GM19397 (cell line): ENCODE results near the gene TOLLIP.
"Not testable (repeated sequence)": the region's sequence is repeated elsewhere in the genome, so short reads cannot be mapped to it uniquely, and the experiment has no call there.

ENCODE experiments used
- ATAC-seq: cut with Tn5 transposase; IDR thresholded peaks from one replicate; pipeline ENCODE4 v1.9.1; 2021; ENCODE audit warnings: mild to moderate bottlenecking, moderate library complexity; ENCODE audit not compliant: unreplicated experiment

The TOLLIP gene

DNA sequence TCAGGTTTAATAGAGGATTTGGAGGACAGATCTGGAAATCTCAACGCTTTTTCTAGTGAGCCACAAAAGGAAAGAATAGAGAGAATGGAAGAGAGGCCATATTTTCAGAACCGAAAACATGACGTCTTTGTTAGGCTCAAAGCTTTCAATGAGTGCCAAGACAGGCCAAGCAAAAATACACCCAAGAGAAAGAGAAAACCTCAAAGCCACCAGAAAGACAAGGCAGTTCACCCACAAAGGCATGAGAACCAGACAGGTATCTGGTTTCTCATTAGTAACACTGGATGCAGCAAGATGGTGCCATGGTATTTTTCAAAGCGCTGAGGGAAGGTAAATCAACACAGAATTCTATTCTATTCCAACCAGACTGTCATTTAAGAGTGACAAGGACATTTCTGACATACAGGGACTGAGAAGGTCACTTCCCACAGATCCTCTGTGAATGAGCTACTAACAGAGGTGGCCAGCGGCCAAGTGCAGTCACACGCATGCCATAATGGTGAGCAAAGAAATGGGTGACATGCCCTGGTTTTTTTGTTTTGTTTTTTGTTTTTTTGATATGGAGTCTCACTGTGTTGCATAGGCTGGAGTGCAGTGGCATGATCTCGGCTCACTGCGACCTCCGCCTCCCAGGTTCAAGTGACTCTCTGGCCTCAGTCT lies 41.9 kb downstream of the TOLLIP start:
- no peak for ATAC-seq

DNA sequence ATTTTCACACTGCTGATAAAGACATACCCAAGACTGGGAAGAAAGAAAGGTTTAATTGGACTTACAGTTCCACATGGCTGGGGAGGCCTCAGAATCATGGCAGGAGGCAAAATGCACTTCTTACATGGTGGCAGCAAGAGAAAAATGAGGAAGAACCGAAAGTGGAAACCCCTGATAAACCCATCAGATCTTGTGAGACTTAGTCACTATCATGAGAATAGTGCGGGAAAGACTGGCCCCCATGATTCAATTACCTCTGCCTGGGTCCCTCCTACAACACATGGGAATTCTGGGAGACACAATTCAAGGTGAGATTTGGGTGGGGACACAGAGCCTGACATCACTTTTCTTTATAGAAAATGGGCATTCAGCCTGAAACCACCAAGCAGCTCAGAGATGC lies 42.5 kb downstream of the TOLLIP start:
- ATAC-seq = not testable (repeated sequence)

DNA sequence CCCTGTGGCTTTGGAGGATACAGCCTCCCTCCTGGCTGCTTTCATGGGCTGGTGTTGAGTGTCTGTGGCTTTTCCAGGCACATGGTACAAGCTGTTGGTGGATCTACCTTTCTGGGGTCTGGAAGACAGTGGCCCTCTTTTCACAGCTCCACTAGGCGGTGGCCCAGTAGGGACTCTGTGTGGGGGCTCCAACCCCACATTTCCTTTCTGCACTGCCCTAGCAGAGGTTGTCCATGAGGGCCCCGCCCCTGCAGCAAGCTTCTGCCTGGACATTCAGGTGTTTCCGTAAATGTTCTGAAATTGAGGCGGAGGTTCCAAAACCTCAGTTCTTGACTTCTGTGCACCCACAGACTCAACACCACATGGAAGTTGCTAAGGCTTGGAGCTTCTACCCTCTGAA lies 44.0 kb downstream of the TOLLIP start:
- ATAC-seq = not testable (repeated sequence)

DNA sequence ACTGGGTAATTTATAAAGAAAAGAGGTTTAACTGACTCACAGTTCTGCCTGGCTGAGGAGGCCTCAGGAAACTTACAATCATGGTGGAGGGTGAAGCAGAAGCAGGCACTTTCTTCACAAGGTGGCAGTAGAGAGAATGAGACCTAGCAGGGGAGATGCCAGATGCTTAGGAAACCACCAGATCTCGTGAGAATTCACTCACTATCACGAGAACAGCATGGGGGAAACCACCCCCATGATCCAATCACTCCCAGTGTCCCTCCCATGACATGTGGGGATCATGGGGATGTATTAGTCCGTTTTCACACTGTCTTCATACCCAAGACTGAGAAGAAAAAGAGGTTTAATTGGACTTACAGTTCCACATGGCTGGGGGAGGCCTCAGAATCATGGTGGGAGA lies 45.0 kb downstream of the TOLLIP start:
- ATAC-seq = not testable (repeated sequence)

DNA sequence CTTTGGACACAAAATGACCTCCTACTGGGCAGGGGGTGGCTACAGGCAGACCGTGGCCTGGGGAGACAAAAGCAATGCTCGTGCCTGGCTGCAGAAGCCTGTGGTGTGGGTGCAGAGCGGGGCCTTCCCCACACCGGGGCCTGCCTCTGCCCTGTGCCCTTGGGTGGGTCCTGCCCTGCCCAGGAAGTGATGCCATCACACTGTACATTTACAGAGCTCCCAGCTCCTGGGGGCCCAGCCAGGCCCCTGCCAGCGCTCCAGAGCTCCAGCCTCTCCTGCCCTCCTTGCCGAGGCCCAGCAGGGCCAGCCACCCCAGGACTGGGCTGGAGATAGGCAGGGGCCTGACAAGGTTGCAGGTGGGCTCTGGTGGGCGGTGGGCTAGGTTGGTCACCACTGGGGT lies 46.4 kb downstream of the TOLLIP start:
- no peak for ATAC-seq

DNA sequence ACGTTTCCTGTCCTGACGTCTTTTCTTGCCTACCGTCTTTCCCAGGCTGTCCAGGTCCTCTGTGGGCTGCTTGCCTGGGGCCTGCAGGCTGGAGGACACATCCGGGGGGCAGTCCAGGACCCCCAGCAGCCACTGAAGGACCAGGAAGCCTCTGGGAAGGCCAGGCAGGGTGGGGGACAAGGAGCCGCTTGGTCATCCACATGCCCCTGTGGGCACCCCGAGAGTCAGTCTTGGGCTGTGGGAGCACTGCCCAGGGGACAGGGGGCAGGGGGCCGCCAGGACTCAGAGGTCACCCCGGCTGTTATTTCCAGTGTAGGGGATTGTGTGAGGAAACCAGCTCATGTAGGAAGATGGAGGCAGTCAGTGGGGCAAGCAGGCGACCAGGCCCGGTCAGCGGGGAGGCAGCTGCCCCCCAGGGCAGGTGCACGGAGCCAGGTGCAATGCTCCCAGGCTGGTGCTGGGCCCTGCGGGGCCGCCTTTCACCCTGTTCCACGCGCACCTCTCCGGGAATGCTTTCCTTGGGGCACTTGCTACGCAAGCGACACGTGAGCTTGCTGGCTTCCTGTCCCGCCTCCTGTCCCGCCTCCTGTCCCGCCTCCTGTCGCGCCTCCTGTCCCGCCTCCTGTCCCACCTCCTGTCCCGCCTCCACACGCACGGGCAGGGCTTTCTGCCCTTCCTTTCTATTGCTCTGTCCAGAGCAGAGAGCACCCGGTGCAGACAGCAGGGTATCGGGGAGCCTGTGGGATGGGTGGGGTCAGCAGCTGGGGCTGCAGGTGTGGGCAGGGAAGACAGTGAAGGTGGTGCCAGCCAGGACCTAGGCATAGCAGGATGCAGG lies 47.0 kb downstream of the TOLLIP start:
- ATAC-seq = peak; percentile 74

DNA sequence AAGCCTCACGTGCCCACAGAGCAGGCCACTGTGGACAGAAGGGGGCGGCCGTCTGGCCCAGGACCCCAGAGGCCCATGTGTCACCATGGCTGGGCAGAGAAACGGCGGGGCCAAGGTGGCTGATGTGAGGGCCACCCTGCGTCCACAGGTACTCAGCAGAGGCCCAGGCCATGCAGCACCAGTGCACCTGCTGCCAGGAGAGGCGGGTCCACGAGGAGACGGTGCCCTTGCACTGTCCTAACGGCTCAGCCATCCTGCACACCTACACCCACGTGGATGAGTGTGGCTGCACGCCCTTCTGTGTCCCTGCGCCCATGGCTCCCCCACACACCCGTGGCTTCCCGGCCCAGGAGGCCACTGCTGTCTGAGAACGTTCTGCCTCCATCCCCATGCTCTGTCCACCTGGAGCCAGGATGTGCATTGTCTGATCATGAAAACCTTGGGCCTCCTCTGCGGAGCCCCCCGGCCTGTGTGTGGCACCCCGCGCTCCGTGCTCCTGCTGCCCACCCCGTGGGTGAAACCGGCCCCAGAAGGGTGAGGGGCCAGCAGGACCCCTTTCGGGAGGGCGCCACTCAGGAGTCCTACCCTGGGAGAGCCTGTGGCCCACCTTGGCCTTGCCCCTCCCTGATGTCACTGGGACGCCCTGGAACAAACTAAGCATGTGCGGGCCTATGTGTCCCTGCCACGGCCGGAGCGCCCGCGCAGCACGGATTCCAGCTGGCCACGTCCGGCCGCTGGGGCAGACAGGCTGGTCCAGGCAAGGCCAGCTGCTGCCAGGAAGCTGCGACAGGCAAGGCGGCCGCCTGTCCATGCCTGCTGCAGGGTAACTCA lies 48.0 kb downstream of the TOLLIP start:
- ATAC-seq = no peak

DNA sequence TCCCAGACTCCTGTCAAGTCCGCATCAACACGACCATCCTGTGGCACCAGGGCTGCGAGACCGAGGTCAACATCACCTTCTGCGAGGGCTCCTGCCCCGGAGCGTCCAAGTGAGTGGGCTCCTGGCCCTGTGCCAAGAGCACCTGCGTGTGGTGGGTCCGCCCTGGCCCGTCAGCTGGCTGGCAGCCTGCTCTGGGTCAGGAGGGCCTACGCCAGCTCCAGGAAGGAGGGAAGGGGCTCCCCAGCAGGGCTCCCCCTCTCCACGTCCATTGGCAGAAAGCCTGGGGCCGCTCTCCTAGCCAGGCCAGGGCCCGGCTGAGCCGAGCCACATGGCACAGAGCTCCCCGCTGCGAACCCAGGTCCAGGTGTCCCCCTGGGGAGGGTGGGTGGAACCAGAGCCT lies 48.8 kb downstream of the TOLLIP start:
- no peak for ATAC-seq

DNA sequence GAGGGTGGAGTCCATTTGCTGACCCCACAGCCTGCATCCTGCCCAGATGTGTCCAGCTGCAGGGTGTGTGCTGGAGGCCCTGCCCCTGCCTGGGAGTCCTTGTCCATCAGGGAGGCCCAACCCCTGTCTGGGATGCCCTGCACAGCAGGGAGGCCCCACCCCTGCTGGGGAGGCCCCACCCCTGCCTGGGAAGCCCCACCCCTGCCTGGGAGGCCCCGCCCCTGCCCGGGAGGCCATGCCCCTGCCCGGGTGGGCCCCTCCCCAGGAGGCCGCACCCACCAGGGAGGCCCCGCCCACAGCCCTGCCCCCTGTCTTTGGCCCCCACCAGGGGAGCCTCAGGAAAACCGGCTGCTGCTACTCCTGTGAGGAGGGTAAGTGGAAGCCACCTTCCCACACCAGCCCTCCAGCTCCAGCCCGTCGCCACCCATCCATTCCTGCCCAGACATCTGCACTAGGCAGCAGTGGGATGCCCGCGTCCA lies 49.4 kb downstream of the TOLLIP start:
- ATAC-seq = no peak

DNA sequence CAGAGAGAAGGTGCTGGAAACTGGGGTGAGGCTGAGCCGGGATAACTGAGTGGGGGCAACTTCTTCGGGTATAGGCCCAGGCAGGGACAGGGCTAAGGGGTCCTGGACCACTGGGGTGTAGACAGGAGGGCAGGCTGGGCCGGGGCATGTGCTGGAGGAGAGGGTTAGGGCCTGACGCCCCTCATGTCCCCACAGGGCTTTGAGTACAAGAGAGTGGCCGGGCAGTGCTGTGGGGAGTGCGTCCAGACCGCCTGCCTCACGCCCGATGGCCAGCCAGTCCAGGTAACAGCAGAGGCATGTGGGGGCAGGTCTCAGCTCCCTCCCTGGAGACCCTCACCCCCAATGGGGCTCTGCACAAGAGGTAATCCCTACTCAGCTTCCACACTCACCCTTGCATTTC lies 49.9 kb downstream of the TOLLIP start:
- no peak for ATAC-seq

DNA sequence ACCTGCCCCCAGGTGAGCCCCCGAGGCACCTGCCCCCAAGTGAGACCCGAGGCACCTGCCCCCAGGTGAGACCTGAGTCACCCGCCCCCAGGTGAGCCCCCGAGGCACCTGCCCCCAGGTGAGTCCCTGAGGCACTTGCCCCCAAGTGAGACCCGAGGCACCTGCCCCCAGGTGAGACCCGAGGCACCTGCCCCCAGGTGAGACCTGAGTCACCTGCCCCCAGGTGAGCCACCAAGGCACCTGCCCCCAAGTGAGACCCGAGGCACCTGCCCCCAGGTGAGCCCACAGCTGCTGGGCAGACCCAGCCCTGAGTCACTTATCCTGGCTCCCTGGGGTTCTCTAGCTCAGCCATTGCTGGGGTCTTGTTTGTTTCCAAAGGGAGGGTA lies 50.4 kb downstream of the TOLLIP start:
- ATAC-seq = no peak

DNA sequence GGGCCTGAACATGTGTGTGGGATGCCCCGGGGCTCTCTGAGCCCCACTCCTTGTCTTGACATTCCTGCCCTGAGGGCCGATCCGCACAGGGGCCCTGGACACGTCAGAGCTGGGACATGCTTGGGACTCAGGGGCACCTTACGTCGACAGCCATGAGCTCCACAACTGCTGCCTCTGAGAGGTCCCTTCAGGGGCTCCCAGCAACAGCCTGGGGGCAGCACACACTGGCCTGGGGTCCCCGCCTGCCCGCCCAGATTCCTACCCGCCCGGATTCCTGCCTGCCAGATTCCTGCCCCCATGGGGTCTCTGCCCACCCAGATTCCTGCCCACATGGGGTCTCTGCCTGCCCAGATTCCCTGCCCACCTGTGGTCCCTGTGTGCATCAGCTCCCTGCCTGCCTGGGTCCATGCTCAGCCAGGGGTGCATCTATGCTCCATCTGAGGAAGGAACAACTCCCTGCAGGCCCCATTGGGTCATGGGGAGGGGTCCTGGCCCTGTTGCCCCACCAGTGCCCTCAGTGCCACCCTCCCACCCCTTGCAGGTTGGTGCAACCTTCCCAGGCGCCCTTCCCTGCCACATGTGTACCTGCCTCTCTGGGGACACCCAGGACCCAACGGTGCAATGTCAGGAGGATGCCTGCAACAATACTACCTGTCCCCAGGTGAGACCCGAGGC lies 50.9 kb downstream of the TOLLIP start:
- ATAC-seq = no peak

DNA sequence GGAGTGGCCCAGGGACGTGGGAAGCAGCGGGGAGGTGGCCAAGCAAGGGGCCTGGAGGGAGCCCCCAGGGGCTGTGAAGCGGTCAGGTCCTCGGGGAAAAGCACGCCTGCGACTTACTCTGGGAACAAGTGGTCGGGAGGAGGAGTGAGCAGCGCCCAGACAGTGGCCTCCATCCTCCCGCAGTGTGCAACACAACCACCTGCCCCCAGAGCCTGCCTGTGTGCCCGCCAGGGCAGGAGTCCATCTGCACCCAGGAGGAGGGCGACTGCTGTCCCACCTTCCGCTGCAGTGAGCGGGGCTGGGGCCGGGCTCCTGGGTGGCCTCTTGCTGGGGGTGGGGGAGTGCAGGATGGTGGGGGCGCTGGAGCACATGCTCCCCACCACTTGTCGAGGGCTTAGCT lies 51.5 kb downstream of the TOLLIP start:
- no peak for ATAC-seq

DNA sequence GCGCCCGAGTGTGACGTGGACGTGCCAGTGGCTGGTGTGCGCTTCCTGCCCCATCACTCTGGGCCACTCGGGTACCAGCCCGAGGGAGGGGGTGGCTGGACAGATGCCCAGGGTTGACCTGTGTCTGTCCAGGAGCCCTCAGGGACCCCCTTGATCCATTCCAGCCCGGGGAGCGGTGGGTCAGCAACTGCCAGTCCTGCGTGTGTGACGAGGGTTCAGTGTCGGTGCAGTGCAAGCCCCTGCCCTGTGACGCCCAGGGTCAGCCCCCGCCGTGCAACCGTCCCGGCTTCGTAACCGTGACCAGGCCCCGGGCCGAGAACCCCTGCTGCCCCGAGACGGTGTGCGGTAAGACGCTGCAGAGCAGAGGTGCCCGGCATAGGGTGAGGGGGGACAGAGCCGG lies 52.1 kb downstream of the TOLLIP start:
- no peak for ATAC-seq

DNA sequence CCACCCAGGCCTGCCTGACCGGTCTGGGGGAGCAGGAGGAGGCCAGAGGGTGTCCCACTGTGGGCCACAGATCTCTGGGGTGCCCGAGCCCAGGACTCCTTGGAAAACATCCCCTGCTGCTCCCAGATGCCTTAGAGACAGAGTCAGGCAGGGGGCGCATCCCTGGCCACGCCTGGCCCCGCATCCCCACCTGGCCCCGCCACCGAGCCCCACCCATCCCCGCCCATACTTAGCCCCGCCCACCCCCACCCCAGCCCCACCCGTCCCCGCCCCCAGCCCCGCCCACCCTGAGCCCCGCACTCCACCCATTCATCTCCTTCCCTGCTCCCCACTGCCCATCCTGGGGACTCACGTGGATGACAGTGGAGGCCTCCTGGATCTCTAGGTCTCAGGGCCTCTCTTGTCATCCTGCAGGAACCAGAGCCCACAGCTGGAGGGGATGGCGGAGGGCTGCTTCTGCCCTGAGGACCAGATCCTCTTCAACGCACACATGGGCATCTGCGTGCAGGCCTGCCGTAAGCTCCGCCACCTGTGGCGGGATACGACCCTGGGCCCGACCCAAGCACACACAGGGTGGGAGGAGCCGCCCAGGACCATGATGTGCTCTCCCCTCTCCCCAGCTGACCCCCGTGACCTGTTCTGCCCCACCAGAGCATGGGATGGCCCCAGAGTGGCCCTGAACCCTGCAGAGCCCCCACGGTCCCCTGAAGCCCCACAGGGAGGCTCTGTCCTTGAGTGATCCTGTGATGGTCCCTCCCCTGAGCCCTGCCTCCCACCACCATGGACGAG lies 53.0 kb downstream of the TOLLIP start:
- ATAC-seq = no peak

DNA sequence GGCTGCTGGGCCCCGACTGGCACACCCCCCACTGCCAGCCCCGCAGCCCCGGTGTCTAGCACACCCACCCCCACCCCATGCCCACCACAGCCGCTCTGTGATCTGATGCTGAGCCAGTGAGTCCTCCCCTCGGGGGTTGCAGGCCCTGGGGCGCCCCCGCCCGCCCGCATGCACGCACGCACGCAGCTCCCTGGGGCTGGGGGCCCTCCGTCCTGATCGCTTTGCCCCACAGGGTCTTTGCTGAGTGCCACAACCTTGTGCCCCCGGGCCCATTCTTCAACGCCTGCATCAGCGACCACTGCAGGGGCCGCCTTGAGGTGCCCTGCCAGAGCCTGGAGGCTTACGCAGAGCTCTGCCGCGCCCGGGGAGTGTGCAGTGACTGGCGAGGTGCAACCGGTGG lies 54.3 kb downstream of the TOLLIP start:
- no peak for ATAC-seq

DNA sequence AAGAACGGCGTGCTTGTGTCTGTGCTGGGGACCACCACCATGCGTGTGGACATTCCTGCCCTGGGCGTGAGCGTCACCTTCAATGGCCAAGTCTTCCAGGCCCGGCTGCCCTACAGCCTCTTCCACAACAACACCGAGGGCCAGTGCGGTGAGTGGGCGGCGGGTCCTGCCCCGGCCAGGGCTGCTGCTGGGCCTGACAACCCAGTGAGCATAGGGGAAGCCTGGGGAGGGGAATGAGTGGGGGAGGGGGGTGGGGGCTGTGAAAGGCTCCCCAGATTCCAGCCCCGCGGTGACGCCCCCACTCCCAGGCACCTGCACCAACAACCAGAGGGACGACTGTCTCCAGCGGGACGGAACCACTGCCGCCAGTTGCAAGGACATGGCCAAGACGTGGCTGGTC lies 54.7 kb downstream of the TOLLIP start:
- ATAC-seq = no peak

DNA sequence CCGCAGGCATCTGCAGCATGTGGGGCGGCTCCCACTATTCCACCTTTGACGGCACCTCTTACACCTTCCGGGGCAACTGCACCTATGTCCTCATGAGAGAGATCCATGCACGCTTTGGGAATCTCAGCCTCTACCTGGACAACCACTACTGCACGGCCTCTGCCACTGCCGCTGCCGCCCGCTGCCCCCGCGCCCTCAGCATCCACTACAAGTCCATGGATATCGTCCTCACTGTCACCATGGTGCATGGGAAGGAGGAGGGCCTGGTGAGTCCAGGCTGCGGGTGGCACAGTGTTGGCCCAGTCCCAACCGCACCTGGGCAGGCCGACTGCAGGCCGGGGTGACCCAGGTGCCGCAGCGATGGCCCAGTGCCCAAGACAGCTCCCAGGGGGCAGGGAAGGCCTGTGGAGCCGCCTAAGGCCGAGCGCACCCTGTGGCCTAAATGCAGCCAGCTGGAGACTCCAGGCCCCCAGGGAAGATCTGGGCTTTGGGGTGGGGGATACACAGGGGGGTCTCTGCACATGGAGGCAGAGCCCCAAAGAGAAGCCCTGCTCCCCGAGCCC lies 55.3 kb downstream of the TOLLIP start:
- no peak for ATAC-seq

DNA sequence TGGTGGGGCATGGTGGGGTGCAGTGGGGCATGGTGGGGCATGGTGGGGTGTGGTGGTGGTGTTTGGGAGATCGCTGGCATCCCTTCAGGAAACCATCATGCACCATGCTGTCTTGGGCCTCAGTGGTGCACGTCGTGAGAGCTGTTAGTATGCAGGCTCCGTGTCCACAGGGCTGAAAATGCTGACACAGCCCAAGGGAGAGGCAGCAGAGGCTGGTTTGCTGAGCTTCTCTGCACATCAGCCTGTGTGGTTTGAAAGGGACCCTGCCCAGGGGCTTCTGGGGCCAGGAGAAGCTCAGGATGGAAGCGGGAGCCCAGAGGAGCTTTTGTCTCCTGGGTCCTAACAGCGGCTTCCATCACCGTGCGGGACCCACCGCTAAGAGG lies 56.3 kb downstream of the TOLLIP start:
- ATAC-seq = no peak
